ENCODE measurements around the gene KCP. TPM values are rescaled to one million over a fixed set of nuclear protein-coding genes. Genes with fewer than 3 reads are reported as not detected.

Gene KCP
- polyA plus RNA-seq, 1 of the 3 experiments (the other 2 are of a cell fraction), result not detected

DNA sequence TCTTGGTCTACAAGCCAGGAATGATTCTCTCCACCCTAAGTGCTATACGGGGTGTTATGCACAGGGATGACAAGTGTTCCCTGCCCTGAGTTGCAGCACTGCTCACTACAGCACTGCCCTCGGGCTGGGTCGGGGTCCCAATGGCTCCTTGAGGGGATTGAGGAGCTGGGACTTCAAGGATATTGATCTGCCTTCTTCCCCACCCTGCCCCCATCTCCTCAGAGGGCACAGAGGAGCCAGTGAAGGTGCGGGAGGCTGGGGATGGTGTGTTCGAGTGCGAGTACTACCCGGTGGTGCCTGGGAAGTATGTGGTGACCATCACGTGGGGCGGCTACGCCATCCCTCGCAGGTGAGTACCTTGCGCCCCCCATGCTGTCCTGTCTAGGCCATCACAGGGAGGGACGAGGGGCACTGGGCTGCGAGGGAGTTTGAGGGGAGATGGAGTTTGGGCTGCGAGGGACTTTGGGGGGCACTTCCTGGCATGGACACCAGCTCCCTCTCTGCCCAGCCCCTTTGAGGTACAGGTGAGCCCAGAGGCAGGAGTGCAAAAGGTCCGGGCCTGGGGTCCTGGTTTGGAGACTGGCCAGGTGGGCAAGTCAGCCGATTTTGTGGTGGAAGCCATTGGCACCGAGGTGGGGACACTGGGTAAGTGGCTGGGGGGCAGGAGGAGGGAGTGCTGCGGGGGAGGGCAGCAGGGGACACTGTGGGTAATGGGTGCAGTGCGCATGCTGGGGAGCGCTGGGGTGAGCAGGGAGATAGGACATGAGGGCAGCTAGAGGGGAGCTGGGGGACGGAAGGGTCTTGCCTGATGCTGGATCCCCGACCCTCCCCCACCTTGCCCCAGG lies 70.0 kb downstream of the KCP start:
- ChIA-PET CTCF (interaction anchor here (0.6 to 2.4 kb wide), 7 partner anchors 10 to 43 kb away, joined by 3 to 9 read pairs (median 3); no protein-coding TSS in a partner anchor), POLR2A (no interaction called here)
- peaks cover 0 to 10% of the 10 kb centered on the region in 2 experiments; a peak in 2 of 4 replicates for H3K4me1 ChIP-seq (ENCODE audit: control insufficient read depth in 1 of 2, insufficient read depth in 2 of 2, low read depth in 1 of 2, low read length in 1 of 2)
- H3K79me2 ChIP-seq (ENCODE audit: insufficient read depth), result peaks cover 33% of the 10 kb centered on the region; the same call in 1 of the 2 replicates
- H3F3A ChIP-seq (replicated peaks; ENCODE audit: insufficient read depth), result peaks cover 3% of the 10 kb centered on the region
- peaks cover 88 to 94% of the 10 kb centered on the region in 2 experiments for H3K36me3 ChIP-seq (replicated peaks in 1 of 2; ENCODE audit: control insufficient read depth in 1 of 2, insufficient read depth in 2 of 2, low read length in 1 of 2)
- no peak overlapping the region for H3K4me2 ChIP-seq
- no peak overlapping the region for H3K27ac ChIP-seq (ENCODE audit: low read depth in 2 of 2, low read length in 1 of 2)
- no peaks in the 10 kb centered on the region for H3K9me2 ChIP-seq
- 93% methylated on average over 22 of the region's 23 CpGs for WGBS (ENCODE audit: low lambda C conversion rate)
- H3K9ac ChIP-seq, result no peak overlapping the region
- H3K27me3 ChIP-seq (ENCODE audit: insufficient read depth), result no peaks in the 10 kb centered on the region
- TF ChIP-seq FOXM1 (IDR thresholded peaks at IDR 0.05; ENCODE audit: low read depth), result no peak
- TF ChIP-seq, protein P1, sequence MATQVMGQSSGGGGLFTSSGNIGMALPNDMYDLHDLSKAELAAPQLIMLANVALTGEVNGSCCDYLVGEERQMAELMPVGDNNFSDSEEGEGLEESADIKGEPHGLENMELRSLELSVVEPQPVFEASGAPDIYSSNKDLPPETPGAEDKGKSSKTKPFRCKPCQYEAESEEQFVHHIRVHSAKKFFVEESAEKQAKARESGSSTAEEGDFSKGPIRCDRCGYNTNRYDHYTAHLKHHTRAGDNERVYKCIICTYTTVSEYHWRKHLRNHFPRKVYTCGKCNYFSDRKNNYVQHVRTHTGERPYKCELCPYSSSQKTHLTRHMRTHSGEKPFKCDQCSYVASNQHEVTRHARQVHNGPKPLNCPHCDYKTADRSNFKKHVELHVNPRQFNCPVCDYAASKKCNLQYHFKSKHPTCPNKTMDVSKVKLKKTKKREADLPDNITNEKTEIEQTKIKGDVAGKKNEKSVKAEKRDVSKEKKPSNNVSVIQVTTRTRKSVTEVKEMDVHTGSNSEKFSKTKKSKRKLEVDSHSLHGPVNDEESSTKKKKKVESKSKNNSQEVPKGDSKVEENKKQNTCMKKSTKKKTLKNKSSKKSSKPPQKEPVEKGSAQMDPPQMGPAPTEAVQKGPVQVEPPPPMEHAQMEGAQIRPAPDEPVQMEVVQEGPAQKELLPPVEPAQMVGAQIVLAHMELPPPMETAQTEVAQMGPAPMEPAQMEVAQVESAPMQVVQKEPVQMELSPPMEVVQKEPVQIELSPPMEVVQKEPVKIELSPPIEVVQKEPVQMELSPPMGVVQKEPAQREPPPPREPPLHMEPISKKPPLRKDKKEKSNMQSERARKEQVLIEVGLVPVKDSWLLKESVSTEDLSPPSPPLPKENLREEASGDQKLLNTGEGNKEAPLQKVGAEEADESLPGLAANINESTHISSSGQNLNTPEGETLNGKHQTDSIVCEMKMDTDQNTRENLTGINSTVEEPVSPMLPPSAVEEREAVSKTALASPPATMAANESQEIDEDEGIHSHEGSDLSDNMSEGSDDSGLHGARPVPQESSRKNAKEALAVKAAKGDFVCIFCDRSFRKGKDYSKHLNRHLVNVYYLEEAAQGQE (IDR thresholded peaks at IDR 0.05; ENCODE audit: low read depth, low read length), result no peak
- TF ChIP-seq MXI1 (IDR thresholded peaks at IDR 0.05; ENCODE audit: low read depth, low read length), result no peak
- TF ChIP-seq SMC3 (IDR thresholded peaks at IDR 0.05; ENCODE audit: low read depth, low read length), result no peak
- no peak for TF ChIP-seq ELF1 (IDR thresholded peaks at IDR 0.05)
- TF ChIP-seq, protein P2, sequence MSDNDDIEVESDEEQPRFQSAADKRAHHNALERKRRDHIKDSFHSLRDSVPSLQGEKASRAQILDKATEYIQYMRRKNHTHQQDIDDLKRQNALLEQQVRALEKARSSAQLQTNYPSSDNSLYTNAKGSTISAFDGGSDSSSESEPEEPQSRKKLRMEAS (IDR thresholded peaks at IDR 0.05; ENCODE audit: low read depth), result no peak
- TF ChIP-seq, protein P3, sequence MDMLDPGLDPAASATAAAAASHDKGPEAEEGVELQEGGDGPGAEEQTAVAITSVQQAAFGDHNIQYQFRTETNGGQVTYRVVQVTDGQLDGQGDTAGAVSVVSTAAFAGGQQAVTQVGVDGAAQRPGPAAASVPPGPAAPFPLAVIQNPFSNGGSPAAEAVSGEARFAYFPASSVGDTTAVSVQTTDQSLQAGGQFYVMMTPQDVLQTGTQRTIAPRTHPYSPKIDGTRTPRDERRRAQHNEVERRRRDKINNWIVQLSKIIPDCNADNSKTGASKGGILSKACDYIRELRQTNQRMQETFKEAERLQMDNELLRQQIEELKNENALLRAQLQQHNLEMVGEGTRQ (IDR thresholded peaks at IDR 0.05; ENCODE audit: borderline replicate concordance, low read depth, low read length), result no peak
- TF ChIP-seq, protein P4, sequence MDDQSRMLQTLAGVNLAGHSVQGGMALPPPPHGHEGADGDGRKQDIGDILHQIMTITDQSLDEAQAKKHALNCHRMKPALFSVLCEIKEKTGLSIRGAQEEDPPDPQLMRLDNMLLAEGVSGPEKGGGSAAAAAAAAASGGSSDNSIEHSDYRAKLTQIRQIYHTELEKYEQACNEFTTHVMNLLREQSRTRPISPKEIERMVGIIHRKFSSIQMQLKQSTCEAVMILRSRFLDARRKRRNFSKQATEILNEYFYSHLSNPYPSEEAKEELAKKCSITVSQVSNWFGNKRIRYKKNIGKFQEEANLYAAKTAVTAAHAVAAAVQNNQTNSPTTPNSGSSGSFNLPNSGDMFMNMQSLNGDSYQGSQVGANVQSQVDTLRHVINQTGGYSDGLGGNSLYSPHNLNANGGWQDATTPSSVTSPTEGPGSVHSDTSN (IDR thresholded peaks at IDR 0.05), result no peak
- TF ChIP-seq GABPA (IDR thresholded peaks at IDR 0.05; ENCODE audit: low read depth), result no peak
- TF ChIP-seq TAF1 (IDR thresholded peaks at IDR 0.05; ENCODE audit: borderline replicate concordance, low read depth, low read length), result no peak
- no peak for TF ChIP-seq RFX5 (IDR thresholded peaks at IDR 0.05; ENCODE audit: low read length)
- TF ChIP-seq NFIC (IDR thresholded peaks at IDR 0.05; ENCODE audit: borderline replicate concordance), result no peak
- TF ChIP-seq RXRA (IDR thresholded peaks at IDR 0.05; ENCODE audit: borderline replicate concordance, low read depth), result no peak
- TF ChIP-seq SIN3A (IDR thresholded peaks at IDR 0.05; ENCODE audit: borderline replicate concordance, low read depth, low read length), result no peak
- TF ChIP-seq POLR2AphosphoS5 (IDR thresholded peaks at IDR 0.05; ENCODE audit: low read depth, low read length), result no peak
- no peak for TF ChIP-seq FOXJ3 (CRISPR knock-in tag; IDR thresholded peaks at IDR 0.05)
- no peak for TF ChIP-seq RCOR1 (IDR thresholded peaks at IDR 0.05; ENCODE audit: low read length)
- no peak overlapping the region for H3K4me3 ChIP-seq (ENCODE audit: low read depth in 2 of 2, low read length in 1 of 2)
- no peaks in the 10 kb centered on the region for H3K9me3 ChIP-seq
- no peak for DNase-seq
- H2AFZ ChIP-seq (ENCODE audit: low read depth), result no peak overlapping the region
- H4K20me1 ChIP-seq (ENCODE audit: insufficient read depth), result peaks cover 85% of the 10 kb centered on the region

Data from SK-N-SH (cell line).